Upper lobe of right lung (tissue), 1 donor: ENCODE measurements around the gene ZBBX. TPM values are rescaled to one million over a fixed set of nuclear protein-coding genes. Genes with fewer than 3 reads are reported as not detected.
A peak's percentile ranks its signal among the peaks of the same experiment; 100 is the strongest.

Experiments
- ATAC-seq: fragments of 200-7000 bp; cut with Tn5 transposase; one replicate; pipeline ENCODE4 v1.9.1; 2020; ENCODE audit warnings: mild to moderate bottlenecking, moderate library complexity
- DNase-seq: peaks from one replicate; pipeline ENCODE4 v3.0.0-alpha.2; 2020
- H3K27ac ChIP-seq: fragments of 200-600 bp; one replicate; pipeline ENCODE4 v1.8.0; 2022
- H3K27me3 ChIP-seq: fragments of 200-600 bp; one replicate; pipeline ENCODE4 v1.8.0; 2022; ENCODE audit warnings: mild to moderate bottlenecking
- H3K36me3 ChIP-seq: fragments of 200-600 bp; one replicate; pipeline ENCODE4 v1.8.0; 2022
- H3K4me1 ChIP-seq: fragments of 200-600 bp; one replicate; pipeline ENCODE4 v1.8.0; 2022
- H3K4me3 ChIP-seq: fragments of 200-600 bp; one replicate; pipeline ENCODE4 v1.8.0; 2022; ENCODE audit warnings: mild to moderate bottlenecking
- H3K9me3 ChIP-seq: fragments of 200-600 bp; one replicate; pipeline ENCODE4 v1.8.0; 2022
- CTCF ChIP-seq: fragments of 200-600 bp; IDR thresholded peaks from one replicate; pipeline ENCODE4 v1.8.0; 2022; ENCODE audit warnings: antibody characterized with exemption
- intact Hi-C: fragments of 100-400 bp; cut with DNase I; formaldehyde crosslinking; loops from one replicate; pipeline ENCODE4 v1.11.0; 2022
- total RNA-seq: library from RNA; stranded (reverse); fragmentation: NEBNext Ultra II Directional; extraction: Animal tissue kit (Norgen Biotek cat#: 25700); gene quantifications from one replicate; pipeline ENCODE4 v1.2.1, GENCODE V29; 2021
- donor health status: DM: no; HTN: yes; CAD: no; lungs with severe emphysema.

Gene ZBBX
- total RNA-seq, 1 donor from 2014 or later = not detected

- no peak overlapping the region for H3K27ac ChIP-seq
- no peak for TF ChIP-seq CTCF
- H3K4me3 ChIP-seq = no peak overlapping the region
- no peaks in the 10 kb centered on the region for H3K27me3 ChIP-seq
- H3K36me3 ChIP-seq = no peaks in the 10 kb centered on the region
- ATAC-seq (no peak), DNase-seq (no peak)
- H3K9me3 ChIP-seq = no peaks in the 10 kb centered on the region
- intact Hi-C loops = no loop called here
- no peaks in the 10 kb centered on the region for H3K4me1 ChIP-seq
Measured at GRCh38 chr3:167361306-167361705, 18.8 kb downstream of the ZBBX start.

GRCh38 chr3:167355446-167355845 lies 24.7 kb downstream of the ZBBX start:
- H3K9me3 ChIP-seq = no peaks in the 10 kb centered on the region
- ATAC-seq = no peak
- no peaks in the 10 kb centered on the region for H3K36me3 ChIP-seq
- DNase-seq = no peak
- no peaks in the 10 kb centered on the region for H3K4me1 ChIP-seq
- no peak overlapping the region for H3K27ac ChIP-seq
- H3K4me3 ChIP-seq = no peak overlapping the region
- no peaks in the 10 kb centered on the region for H3K27me3 ChIP-seq
- no peak for TF ChIP-seq CTCF
- intact Hi-C loops = no loop called here

GRCh38 chr3:167354751-167355150 lies 25.3 kb downstream of the ZBBX start:
- H3K27ac ChIP-seq = no peak overlapping the region
- no peak for TF ChIP-seq CTCF
- intact Hi-C loops = no loop called here
- H3K9me3 ChIP-seq = no peaks in the 10 kb centered on the region
- DNase-seq = no peak
- no peak for ATAC-seq
- no peak overlapping the region for H3K4me3 ChIP-seq
- H3K27me3 ChIP-seq = no peaks in the 10 kb centered on the region
- H3K4me1 ChIP-seq = no peaks in the 10 kb centered on the region
- no peaks in the 10 kb centered on the region for H3K36me3 ChIP-seq

- no peak overlapping the region for H3K4me3 ChIP-seq
- no peak for ATAC-seq
- H3K9me3 ChIP-seq = no peaks in the 10 kb centered on the region
- H3K36me3 ChIP-seq = no peaks in the 10 kb centered on the region
- TF ChIP-seq CTCF = peak; percentile 52
- DNase-seq = no peak
- no peaks in the 10 kb centered on the region for H3K4me1 ChIP-seq
- H3K27me3 ChIP-seq = no peaks in the 10 kb centered on the region
- intact Hi-C loops = no loop called here
- H3K27ac ChIP-seq = no peak overlapping the region
Measured at GRCh38 chr3:167350245-167350862, 29.7 kb downstream of the ZBBX start.

GRCh38 chr3:167346171-167346570 lies 33.9 kb downstream of the ZBBX start:
- Histone ChIP-seq H3K4me3 (no peak overlapping the region), H3K27ac (no peak overlapping the region), H3K27me3 (no peaks in the 10 kb centered on the region), H3K9me3 (no peaks in the 10 kb centered on the region), H3K36me3 (no peaks in the 10 kb centered on the region), H3K4me1 (no peaks in the 10 kb centered on the region)
- no peak for ATAC-seq
- intact Hi-C loops = no loop called here
- TF ChIP-seq CTCF = no peak
- DNase-seq = no peak
